Gastroesophageal sphincter (tissue), 3 donors: ENCODE measurements around the gene KIF26A.

ENCODE experiments used
- CTCF ChIP-seq, 4 experiments: fragments of 200-600 bp in 2 of 4; fragments of 450-650 bp in 2 of 4; sonication (generic) in 1 of 4; IDR thresholded peaks; one replicate each; pipeline ENCODE4 v1.5.1; 2017 to 2019; ENCODE audit warnings: antibody characterized with exemption in 4 of 4, mild to moderate bottlenecking in 2 of 4, moderate library complexity in 2 of 4
- EP300 ChIP-seq: sonication (generic); formaldehyde crosslinking; IDR thresholded peaks from one replicate; pipeline ENCODE4 v1.6.1; 2017; ENCODE audit warnings: antibody characterized with exemption, mild to moderate bottlenecking
- POLR2A ChIP-seq, 2 donors: fragments of 450-650 bp; IDR thresholded peaks; one replicate each; pipeline ENCODE4 v1.6.1; 2017; ENCODE audit warnings: antibody characterized with exemption in 2 of 2, mild to moderate bottlenecking in 2 of 2, moderate library complexity in 1 of 2
- POLR2AphosphoS5 ChIP-seq: sonication (generic); formaldehyde crosslinking; IDR thresholded peaks from one replicate; pipeline ENCODE4 v1.6.1; 2017; ENCODE audit warnings: antibody characterized with exemption

GRCh38 chr14:104169699-104170479, 31.5 kb downstream of the KIF26A start:
- TF ChIP-seq CTCF (IDR thresholded peaks at IDR 0.05) (no peak), POLR2A (IDR thresholded peaks at IDR 0.05) (no peak), EP300 (no peak), POLR2AphosphoS5 (no peak)
